HEK293T (cell line): ENCODE results near the gene SLC6A16.

Experiments used
- ARNT ChIP-seq: fragments of 450-650 bp; IDR thresholded peaks from 2 replicates; pipeline ENCODE4 v1.6.1; 2017; ENCODE audit warnings: mild to moderate bottlenecking
- BHLHE40 ChIP-seq: fragments of 450-650 bp; IDR thresholded peaks from 2 replicates; pipeline ENCODE4 v1.6.1; 2016; ENCODE audit warnings: mild to moderate bottlenecking, moderate library complexity, borderline replicate concordance
- CTBP1 ChIP-seq: fragments of 450-650 bp; IDR thresholded peaks from 2 replicates; pipeline ENCODE4 v1.6.1; 2016; ENCODE audit warnings: borderline replicate concordance
- ELF4 ChIP-seq: fragments of 450-650 bp; IDR thresholded peaks from 2 replicates; pipeline ENCODE4 v1.6.1; 2017; ENCODE audit warnings: antibody characterized with exemption
- FOXK2 ChIP-seq: fragments of 450-650 bp; IDR thresholded peaks from 2 replicates; pipeline ENCODE4 v1.6.1; 2016; ENCODE audit warnings: mild to moderate bottlenecking
- FOXM1 ChIP-seq: fragments of 450-650 bp; IDR thresholded peaks from 2 replicates; pipeline ENCODE4 v1.6.1; 2017; ENCODE audit warnings: mild to moderate bottlenecking, borderline replicate concordance
- L3MBTL2 ChIP-seq: fragments of 450-650 bp; conservative IDR thresholded peaks from 2 replicates; pipeline ENCODE4 v1.6.1; 2016; ENCODE audit warnings: mild to moderate bottlenecking
- NFRKB ChIP-seq: fragments of 450-650 bp; IDR thresholded peaks from 2 replicates; pipeline ENCODE4 v1.6.1; 2016; ENCODE audit warnings: mild to moderate bottlenecking, moderate library complexity
- PKNOX1 ChIP-seq: fragments of 450-650 bp; IDR thresholded peaks from 2 replicates; pipeline ENCODE4 v1.6.1; 2016
- SP1 ChIP-seq: fragments of 450-650 bp; IDR thresholded peaks from 2 replicates; pipeline ENCODE4 v1.6.1; 2017
- SUZ12 ChIP-seq: fragments of 450-650 bp; IDR thresholded peaks from 2 replicates; pipeline ENCODE4 v1.6.1; 2016; ENCODE audit warnings: mild to moderate bottlenecking
- TARDBP ChIP-seq: fragments of 450-650 bp; IDR thresholded peaks from 2 replicates; pipeline ENCODE4 v1.6.1; 2016
- ZNF384 ChIP-seq: fragments of 450-650 bp; IDR thresholded peaks from 2 replicates; pipeline ENCODE4 v1.6.1; 2016

- TF ChIP-seq ZNF384, result no peak
- no peak for TF ChIP-seq BHLHE40
- no peak for TF ChIP-seq SUZ12
- no peak for TF ChIP-seq FOXM1
- TF ChIP-seq TARDBP, result no peak
- TF ChIP-seq ARNT, result no peak
- no peak for TF ChIP-seq ELF4
- TF ChIP-seq L3MBTL2, result no peak
- no peak for TF ChIP-seq PKNOX1
- no peak for TF ChIP-seq NFRKB
- TF ChIP-seq FOXK2, result no peak
- no peak for TF ChIP-seq SP1
- TF ChIP-seq CTBP1, result no peak
Measured at GRCh38 chr19:49336482-49337266, 11.7 kb upstream of the SLC6A16 start.
